Measurements from ENCODE around the gene ASB3.
A peak's percentile ranks its signal among the peaks of the same experiment; 100 is the strongest.

ASB3 gene

DNA sequence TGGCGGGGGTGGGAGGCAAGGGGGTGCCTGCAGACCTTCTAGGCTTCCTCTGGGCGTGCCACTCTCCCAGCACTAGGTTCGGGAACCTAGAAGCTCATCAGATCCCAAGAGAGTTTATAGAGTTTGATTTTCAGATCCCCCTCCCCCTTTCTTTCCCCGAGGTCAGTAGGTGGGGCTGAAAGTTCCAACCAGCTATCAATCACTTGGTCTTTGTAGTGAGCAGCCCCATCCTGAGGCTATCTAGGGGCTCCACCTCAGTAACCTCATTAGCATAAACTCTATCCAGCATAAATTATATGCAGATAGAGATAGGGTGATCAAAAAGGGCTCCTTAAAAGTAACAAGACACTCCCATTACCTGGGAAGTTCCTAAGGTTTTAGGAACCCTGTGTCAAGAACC is 32.9 kb upstream of the ASB3 start:
- H3K4me3 ChIP-seq (ENCODE audit: low read length), result no peak overlapping the region
- H3K9me3 ChIP-seq (ENCODE audit: control insufficient read depth, low read length), result no peaks in the 10 kb centered on the region
- H3K27me3 ChIP-seq (ENCODE audit: control insufficient read depth, insufficient read depth, low read length), result no peaks in the 10 kb centered on the region
- H3K36me3 ChIP-seq (ENCODE audit: control insufficient read depth, insufficient read depth, low read length), result no peaks in the 10 kb centered on the region
- no peaks in the 10 kb centered on the region for H3K4me1 ChIP-seq (ENCODE audit: control insufficient read depth, insufficient read depth, low read length)
- no peak overlapping the region for H3K9ac ChIP-seq (ENCODE audit: low read length)

DNA sequence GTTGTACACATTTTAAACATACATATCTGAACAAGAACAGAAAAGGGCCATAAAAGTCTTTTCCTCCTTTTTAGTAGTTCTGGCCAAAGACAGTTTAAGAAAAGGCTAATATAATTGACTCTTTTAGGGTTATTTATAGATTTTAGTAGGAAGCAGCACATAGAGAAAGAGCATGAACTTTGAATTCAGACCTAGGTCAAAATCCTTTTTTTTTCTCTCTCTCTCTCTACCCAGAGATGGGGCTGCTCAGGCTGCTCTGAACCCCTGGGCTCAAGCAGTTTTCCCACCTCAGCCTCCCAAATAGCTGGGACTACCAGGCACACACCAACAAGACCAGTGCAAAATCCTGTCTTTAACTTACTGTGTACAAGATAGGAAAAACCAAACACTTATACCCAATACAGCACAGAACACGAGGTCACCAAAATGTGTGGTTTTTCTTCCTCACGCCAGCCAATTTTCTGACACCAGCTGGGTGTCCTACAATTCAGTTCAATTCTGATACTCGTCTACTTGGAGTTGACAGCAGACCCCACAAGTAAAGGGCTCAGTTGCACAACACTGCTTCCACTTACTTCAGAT is 32.2 kb upstream of the ASB3 start:
- Histone ChIP-seq H3K4me1 (ENCODE audit: control insufficient read depth, insufficient read depth, low read length) (no peaks in the 10 kb centered on the region), H3K9ac (ENCODE audit: low read length) (no peak overlapping the region), H3K9me3 (ENCODE audit: control insufficient read depth, low read length) (no peaks in the 10 kb centered on the region), H3K27me3 (ENCODE audit: control insufficient read depth, insufficient read depth, low read length) (no peaks in the 10 kb centered on the region), H3K36me3 (ENCODE audit: control insufficient read depth, insufficient read depth, low read length) (no peaks in the 10 kb centered on the region), H3K4me3 (ENCODE audit: low read length) (no peak overlapping the region)

DNA sequence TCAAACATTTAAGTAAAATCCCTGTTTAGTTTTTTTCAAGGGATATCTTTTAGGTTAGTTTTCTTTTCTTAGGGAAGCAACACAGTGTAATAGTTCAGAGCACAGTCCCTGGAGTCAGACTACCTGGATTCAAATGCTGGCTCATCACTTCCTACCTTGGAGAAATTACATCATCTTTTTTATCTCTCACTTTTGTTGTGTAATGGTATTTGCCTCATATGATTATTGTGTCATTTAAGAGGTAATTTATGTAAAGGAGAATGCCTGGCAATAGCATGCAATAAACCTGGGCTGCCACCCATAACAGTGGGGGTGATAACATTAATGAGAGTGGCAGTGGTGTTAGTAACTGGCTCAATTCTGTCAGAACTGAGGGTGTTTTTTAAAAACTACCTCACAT is 26.4 kb upstream of the ASB3 start:
- H3K4me3 ChIP-seq (ENCODE audit: low read length), result no peak overlapping the region
- H3K36me3 ChIP-seq (ENCODE audit: control insufficient read depth, insufficient read depth, low read length), result peaks cover 4% of the 10 kb centered on the region
- H3K4me1 ChIP-seq (ENCODE audit: control insufficient read depth, insufficient read depth, low read length), result no peaks in the 10 kb centered on the region
- H3K9me3 ChIP-seq (ENCODE audit: control insufficient read depth, low read length), result no peaks in the 10 kb centered on the region
- no peak overlapping the region for H3K9ac ChIP-seq (ENCODE audit: low read length)
- no peaks in the 10 kb centered on the region for H3K27me3 ChIP-seq (ENCODE audit: control insufficient read depth, insufficient read depth, low read length)

DNA sequence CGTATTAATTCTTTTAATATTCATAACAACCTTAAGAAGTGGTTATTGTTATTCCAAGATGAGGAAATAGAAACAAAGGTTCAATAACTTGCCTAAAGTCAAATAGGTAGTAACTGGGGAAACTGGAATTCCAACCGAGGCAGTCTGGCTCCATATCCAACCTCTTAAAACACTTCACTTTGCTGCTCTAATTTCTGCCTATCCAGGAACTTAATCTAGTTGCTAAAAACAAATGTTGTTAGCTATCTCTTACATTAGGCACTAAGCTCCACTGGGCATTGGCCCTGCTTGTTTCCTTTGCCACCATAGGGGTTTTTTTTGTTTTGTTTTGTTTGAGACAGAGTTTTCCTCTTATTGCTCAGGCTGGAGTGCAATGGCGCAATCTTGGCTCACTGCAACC is 24.8 kb upstream of the ASB3 start:
- Histone ChIP-seq H3K36me3 (ENCODE audit: control insufficient read depth, insufficient read depth, low read length) (peaks cover 4% of the 10 kb centered on the region), H3K9me3 (ENCODE audit: control insufficient read depth, low read length) (no peaks in the 10 kb centered on the region), H3K27me3 (ENCODE audit: control insufficient read depth, insufficient read depth, low read length) (no peaks in the 10 kb centered on the region), H3K4me1 (ENCODE audit: control insufficient read depth, insufficient read depth, low read length) (no peaks in the 10 kb centered on the region), H3K4me3 (ENCODE audit: low read length) (no peak overlapping the region), H3K9ac (ENCODE audit: low read length) (no peak overlapping the region)

DNA sequence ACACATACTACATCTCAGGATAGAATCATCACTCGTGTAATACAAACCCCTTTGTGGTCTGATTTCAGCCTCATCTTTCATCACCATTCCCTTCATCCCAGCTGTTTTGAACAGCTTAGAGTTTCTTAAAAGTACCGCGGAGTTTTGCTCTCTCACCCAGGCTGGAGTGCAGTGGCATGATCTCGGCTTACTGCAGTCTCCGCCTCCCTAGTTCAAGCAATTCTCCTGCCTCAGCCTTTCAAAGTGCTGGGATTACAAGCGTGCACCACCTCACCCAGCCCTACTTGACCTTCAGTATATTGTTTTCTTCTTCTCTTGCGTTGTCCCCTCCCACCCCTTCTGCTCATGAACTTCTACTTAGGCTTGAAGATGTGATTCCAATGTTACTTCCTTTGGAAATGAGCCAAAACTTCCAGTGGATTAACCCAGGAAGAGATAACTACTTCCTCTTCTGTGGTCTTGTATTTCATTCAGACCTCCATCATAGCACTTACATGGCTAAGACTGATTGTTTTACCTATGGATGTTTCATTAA is 15.9 kb upstream of the ASB3 start:
- H3K4me1 ChIP-seq (ENCODE audit: control insufficient read depth, insufficient read depth, low read length), result no peaks in the 10 kb centered on the region
- H3K36me3 ChIP-seq (ENCODE audit: control insufficient read depth, insufficient read depth, low read length), result peaks cover 7% of the 10 kb centered on the region
- no peaks in the 10 kb centered on the region for H3K9me3 ChIP-seq (ENCODE audit: control insufficient read depth, low read length)

DNA sequence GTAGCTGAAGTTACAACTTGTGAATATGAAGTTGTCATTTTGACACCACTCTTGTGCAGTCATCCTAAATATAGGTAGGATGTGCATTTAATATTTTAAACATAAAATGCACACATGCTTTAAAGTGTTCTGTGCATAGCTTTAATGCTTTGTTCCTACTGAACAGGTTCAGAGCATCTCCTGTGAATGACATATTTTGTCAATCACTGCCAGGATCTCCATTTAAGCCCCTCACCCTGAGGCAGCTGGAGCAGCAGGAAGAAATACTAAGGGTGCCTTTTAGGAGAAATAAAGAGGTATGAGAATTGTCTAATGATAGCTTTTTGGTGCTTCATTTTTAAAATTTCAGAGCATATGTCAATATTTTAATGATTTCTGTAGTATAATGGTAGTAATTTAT is 14.8 kb upstream of the ASB3 start:
- H3K9ac ChIP-seq (ENCODE audit: low read length), result no peak overlapping the region
- peaks cover 7% of the 10 kb centered on the region for H3K36me3 ChIP-seq (ENCODE audit: control insufficient read depth, insufficient read depth, low read length)
- no peak overlapping the region for H3K4me3 ChIP-seq (ENCODE audit: low read length)
- no peaks in the 10 kb centered on the region for H3K27me3 ChIP-seq (ENCODE audit: control insufficient read depth, insufficient read depth, low read length)
- no peaks in the 10 kb centered on the region for H3K4me1 ChIP-seq (ENCODE audit: control insufficient read depth, insufficient read depth, low read length)
- H3K9me3 ChIP-seq (ENCODE audit: control insufficient read depth, low read length), result no peaks in the 10 kb centered on the region

More for the DNA sequence above, 15.9 kb upstream of the ASB3 start:
- Histone ChIP-seq H3K27me3 (ENCODE audit: control insufficient read depth, insufficient read depth, low read length) (no peaks in the 10 kb centered on the region), H3K9ac (ENCODE audit: low read length) (no peak overlapping the region), H3K4me3 (ENCODE audit: low read length) (no peak overlapping the region)

DNA sequence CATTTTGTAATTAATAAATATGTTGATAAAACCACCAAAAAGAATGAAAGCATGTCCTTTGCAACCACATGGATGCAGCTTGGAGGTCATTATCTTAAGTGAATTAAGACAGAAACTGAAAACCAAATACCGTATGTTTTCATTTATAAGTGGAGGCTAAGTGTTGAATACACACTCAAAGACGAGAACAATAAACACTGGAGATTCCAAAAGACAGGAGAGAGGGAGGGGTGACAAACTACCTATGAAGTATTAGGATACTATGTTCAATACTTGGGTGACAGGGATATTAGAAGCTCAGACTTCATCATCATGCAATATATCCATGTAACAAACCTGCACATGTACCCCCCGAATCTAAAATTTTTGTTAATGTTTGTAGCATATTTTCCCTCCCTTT is 7.1 kb upstream of the ASB3 start:
- Histone ChIP-seq H3K27me3 (ENCODE audit: control insufficient read depth, insufficient read depth, low read length) (no peaks in the 10 kb centered on the region), H3K36me3 (ENCODE audit: control insufficient read depth, insufficient read depth, low read length) (no peaks in the 10 kb centered on the region)

DNA sequence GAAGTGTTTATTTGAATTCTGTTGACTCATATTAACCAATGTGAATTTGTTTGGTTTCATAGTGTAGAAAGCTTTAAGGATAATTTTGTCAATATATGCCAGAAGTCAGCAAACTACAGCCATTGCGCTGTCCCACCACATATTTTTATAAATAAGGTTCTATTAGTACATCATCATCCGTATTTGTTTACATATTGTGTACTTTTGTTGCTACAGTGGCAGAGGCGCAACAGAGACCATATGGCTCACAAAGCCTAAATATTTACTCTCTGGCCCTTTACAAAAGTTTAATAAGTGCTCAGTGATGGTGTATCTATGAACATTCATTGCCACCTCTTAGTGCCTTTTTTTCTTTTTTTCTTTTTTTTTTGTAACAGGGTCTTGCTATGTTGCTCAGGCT is 6.5 kb upstream of the ASB3 start:
- no peak overlapping the region for H3K4me3 ChIP-seq (ENCODE audit: low read length)
- H3K9me3 ChIP-seq (ENCODE audit: control insufficient read depth, low read length), result no peaks in the 10 kb centered on the region
- H3K36me3 ChIP-seq (ENCODE audit: control insufficient read depth, insufficient read depth, low read length), result no peaks in the 10 kb centered on the region
- H3K9ac ChIP-seq (ENCODE audit: low read length), result no peak overlapping the region
- no peaks in the 10 kb centered on the region for H3K27me3 ChIP-seq (ENCODE audit: control insufficient read depth, insufficient read depth, low read length)
- H3K4me1 ChIP-seq (ENCODE audit: control insufficient read depth, insufficient read depth, low read length), result peaks cover 2% of the 10 kb centered on the region

More for the DNA sequence above, 7.1 kb upstream of the ASB3 start:
- no peaks in the 10 kb centered on the region for H3K4me1 ChIP-seq (ENCODE audit: control insufficient read depth, insufficient read depth, low read length)
- H3K9ac ChIP-seq (ENCODE audit: low read length), result no peak overlapping the region
- H3K9me3 ChIP-seq (ENCODE audit: control insufficient read depth, low read length), result no peaks in the 10 kb centered on the region
- H3K4me3 ChIP-seq (ENCODE audit: low read length), result no peak overlapping the region

DNA sequence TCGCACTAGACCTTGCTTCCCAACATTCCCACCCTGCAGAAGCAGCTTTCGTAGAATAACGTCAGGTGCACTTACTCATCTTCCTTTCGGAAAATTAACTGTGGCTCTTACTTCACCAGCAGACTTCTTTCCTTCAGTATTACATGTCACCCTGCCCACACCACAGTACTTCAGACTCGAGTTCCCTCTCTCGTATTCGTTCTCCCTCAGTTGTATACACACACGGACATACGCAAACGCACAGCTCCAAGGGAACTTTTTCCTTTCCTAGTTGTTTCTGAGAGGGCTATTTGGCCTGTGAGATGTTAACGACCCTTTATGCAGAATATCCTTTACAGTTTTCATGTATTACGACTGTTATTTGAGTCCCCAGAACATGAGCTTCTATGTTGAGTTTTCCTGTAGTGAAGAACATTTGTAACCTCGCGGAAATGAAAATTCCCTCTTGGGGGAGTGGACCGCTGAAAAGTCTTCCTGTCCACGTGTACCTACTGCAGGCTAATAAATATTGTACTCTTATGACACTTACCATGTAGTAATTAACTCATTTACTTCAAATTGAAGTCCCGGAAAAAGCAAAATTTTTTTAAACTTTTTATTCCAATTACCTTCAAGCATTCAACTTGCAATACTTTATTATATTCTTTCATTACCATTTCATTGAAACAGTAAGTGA is 999 bp upstream of the ASB3 start:
- no peaks in the 10 kb centered on the region for H3K27me3 ChIP-seq (ENCODE audit: control insufficient read depth, insufficient read depth, low read length)
- H3K9me3 ChIP-seq (ENCODE audit: control insufficient read depth, low read length), result no peaks in the 10 kb centered on the region
- peaks cover 11% of the 10 kb centered on the region for H3K4me1 ChIP-seq (ENCODE audit: control insufficient read depth, insufficient read depth, low read length)
- no peaks in the 10 kb centered on the region for H3K36me3 ChIP-seq (ENCODE audit: control insufficient read depth, insufficient read depth, low read length)
- H3K9ac ChIP-seq (ENCODE audit: low read length), result peak overlapping the region; percentile 66
- H3K4me3 ChIP-seq (ENCODE audit: low read length), result peak overlapping the region; percentile 65

DNA sequence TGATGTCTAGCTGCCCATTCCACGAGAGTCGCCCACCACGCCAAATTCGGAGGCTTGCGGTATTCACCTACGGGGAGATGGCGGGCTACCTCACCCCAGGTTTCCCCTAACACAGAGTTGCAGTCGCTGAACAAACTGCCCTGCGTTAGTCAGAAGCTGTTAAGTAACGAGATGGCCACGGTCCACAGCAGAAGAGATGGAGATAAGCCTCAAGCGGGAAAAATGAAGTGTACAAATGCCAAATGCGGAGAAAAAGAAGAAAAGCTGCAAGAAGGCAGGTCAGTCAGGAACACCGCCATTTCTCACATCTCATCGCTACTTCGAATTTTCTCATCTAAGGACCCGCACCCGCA is 425 bp downstream of the ASB3 start:
- Histone ChIP-seq H3K4me3 (ENCODE audit: low read length) (peak overlapping the region; percentile 65), H3K9me3 (ENCODE audit: control insufficient read depth, low read length) (no peaks in the 10 kb centered on the region), H3K27me3 (ENCODE audit: control insufficient read depth, insufficient read depth, low read length) (no peaks in the 10 kb centered on the region), H3K9ac (ENCODE audit: low read length) (peak overlapping the region; percentile 66), H3K4me1 (ENCODE audit: control insufficient read depth, insufficient read depth, low read length) (peaks cover 11% of the 10 kb centered on the region), H3K36me3 (ENCODE audit: control insufficient read depth, insufficient read depth, low read length) (no peaks in the 10 kb centered on the region)

DNA sequence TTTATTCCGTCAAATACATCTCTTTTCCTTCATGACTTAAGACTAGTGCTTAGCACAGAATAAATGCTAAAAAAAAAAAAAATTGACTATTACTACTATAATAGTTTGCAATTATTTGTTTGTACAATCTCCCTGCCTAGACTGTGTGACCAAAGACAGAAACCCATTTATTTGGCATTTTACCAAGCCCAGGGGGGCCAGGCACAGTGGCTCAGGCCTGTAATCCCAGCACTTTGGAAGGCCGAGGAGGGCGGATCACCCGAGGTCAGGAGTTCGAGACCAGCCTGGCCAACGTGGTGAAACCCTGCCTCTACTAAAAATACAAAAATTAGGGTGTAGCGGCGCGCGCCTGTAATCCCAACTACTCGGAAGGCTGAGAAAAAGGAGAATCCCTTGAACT is 1.4 kb downstream of the ASB3 start:
- Histone ChIP-seq H3K9ac (ENCODE audit: low read length) (no peak overlapping the region), H3K4me1 (ENCODE audit: control insufficient read depth, insufficient read depth, low read length) (peaks cover 11% of the 10 kb centered on the region), H3K27me3 (ENCODE audit: control insufficient read depth, insufficient read depth, low read length) (no peaks in the 10 kb centered on the region), H3K4me3 (ENCODE audit: low read length) (no peak overlapping the region), H3K9me3 (ENCODE audit: control insufficient read depth, low read length) (no peaks in the 10 kb centered on the region), H3K36me3 (ENCODE audit: control insufficient read depth, insufficient read depth, low read length) (no peaks in the 10 kb centered on the region)

DNA sequence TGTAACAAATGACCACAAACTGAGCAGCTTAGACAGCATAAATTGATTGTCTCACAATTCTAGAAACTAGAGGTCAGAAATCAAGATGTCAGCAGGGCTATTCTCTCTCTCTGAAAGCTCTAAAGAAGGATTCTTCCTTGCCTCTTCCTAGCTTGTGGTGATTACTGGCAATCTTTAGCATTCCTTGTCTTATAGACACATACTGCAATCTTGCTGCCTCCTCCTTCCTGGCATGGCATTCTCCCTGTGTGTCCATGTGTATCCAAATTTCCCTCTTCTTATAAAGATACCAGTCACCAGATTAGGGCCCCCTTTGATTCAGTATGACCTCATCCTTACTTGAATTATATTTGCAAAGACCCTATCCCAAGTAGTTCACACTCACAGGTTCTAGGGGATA is 2.3 kb downstream of the ASB3 start:
- H3K9me3 ChIP-seq (ENCODE audit: control insufficient read depth, low read length), result no peaks in the 10 kb centered on the region
- no peaks in the 10 kb centered on the region for H3K36me3 ChIP-seq (ENCODE audit: control insufficient read depth, insufficient read depth, low read length)
- H3K4me3 ChIP-seq (ENCODE audit: low read length), result no peak overlapping the region
- H3K27me3 ChIP-seq (ENCODE audit: control insufficient read depth, insufficient read depth, low read length), result no peaks in the 10 kb centered on the region
- H3K4me1 ChIP-seq (ENCODE audit: control insufficient read depth, insufficient read depth, low read length), result peaks cover 11% of the 10 kb centered on the region
- no peak overlapping the region for H3K9ac ChIP-seq (ENCODE audit: low read length)
